Endometrial microvascular endothelial cells (primary cell): ENCODE measurements around the gene PKM. TPM values are rescaled to one million over a fixed set of nuclear protein-coding genes. Genes with fewer than 3 reads are reported as not detected.
"Not testable (repeated sequence)": the region's sequence is repeated elsewhere in the genome, so short reads cannot be mapped to it uniquely, and the experiment has no call there.

Experiments used
- in situ Hi-C: cut with HindIII; loops from 2 replicates; pipeline ENCODE4 v1.10.0; 2017; ENCODE audit warnings: low sequenced_read_pairs, low pct_unique_long_range_greater_than_20kb; ENCODE audit errors: inconsistent ontology term
- total RNA-seq: library from RNA; depleted of rRNA; stranded (reverse); fragments of >200 nt; gene quantifications from one replicate; pipeline ENCODE4 v1.2.3, GENCODE V29; 2015; ENCODE audit errors: inconsistent ontology term

Gene PKM
- total RNA-seq, 1 donor from 2014 or later: 1,892 TPM

GRCh38 chr15:72183781-72184164 is 47.2 kb downstream of the PKM start:
- in situ Hi-C loops: no loop called here

- in situ Hi-C loops: no loop called here
These were observed 48.3 kb downstream of the PKM start for GRCh38 chr15:72182673-72183072.

GRCh38 chr15:72182244-72182643 is 48.7 kb downstream of the PKM start:
- in situ Hi-C loops: no loop called here

- in situ Hi-C loops: no loop called here
These were observed 50.1 kb downstream of the PKM start for GRCh38 chr15:72180761-72181324.

- in situ Hi-C loops: no loop called here
These were observed 50.9 kb downstream of the PKM start for GRCh38 chr15:72179950-72180581.

GRCh38 chr15:72178976-72179585 is 51.9 kb downstream of the PKM start:
- in situ Hi-C loops: no loop called here

GRCh38 chr15:72176743-72177142 is 54.2 kb downstream of the PKM start:
- in situ Hi-C loops: no loop called here

- in situ Hi-C loops: no loop called here
These were observed 54.8 kb downstream of the PKM start for GRCh38 chr15:72176159-72176558.

- in situ Hi-C loops: no loop called here
These were observed 55.6 kb downstream of the PKM start for GRCh38 chr15:72175186-72176044.

- in situ Hi-C loops: no loop called here
These were observed 56.3 kb downstream of the PKM start for GRCh38 chr15:72174551-72175165.

GRCh38 chr15:72173864-72174550 is 57.0 kb downstream of the PKM start:
- in situ Hi-C loops: no loop called here

GRCh38 chr15:72173401-72173800 is 57.6 kb downstream of the PKM start:
- in situ Hi-C loops: no loop called here

GRCh38 chr15:72172796-72173195 is 58.2 kb downstream of the PKM start:
- in situ Hi-C loops: no loop called here

GRCh38 chr15:72171978-72172377 is 59.0 kb downstream of the PKM start:
- in situ Hi-C loops: not testable (repeated sequence)

- in situ Hi-C loops: no loop called here
These were observed 60.3 kb downstream of the PKM start for GRCh38 chr15:72170691-72171090.

- in situ Hi-C loops: no loop called here
These were observed 60.9 kb downstream of the PKM start for GRCh38 chr15:72169921-72170611.

- in situ Hi-C loops: no loop called here
These were observed 61.6 kb downstream of the PKM start for GRCh38 chr15:72169236-72169920.

GRCh38 chr15:72168808-72169190 is 62.2 kb downstream of the PKM start:
- in situ Hi-C loops: no loop called here
